Medulla oblongata (tissue), 1 donor: ENCODE results near the gene KLC1.

Experiments used
- DNase-seq: peaks from one replicate; pipeline ENCODE4 v3.0.0-alpha.2; 2015; ENCODE audit errors: extremely low spot score

Gene KLC1

GRCh38 chr14:103721334-103722120, 92.5 kb downstream of the KLC1 start:
- no peak for DNase-seq

- DNase-seq = no peak
Observed at GRCh38 chr14:103723748-103724081, 94.7 kb downstream of the KLC1 start.

- peak; percentile 51 for DNase-seq
Observed at GRCh38 chr14:103724116-103724515, 95.1 kb downstream of the KLC1 start.

- DNase-seq = no peak
Observed at GRCh38 chr14:103725001-103725682, 96.1 kb downstream of the KLC1 start.

- no peak for DNase-seq
Observed at GRCh38 chr14:103725739-103726395, 96.9 kb downstream of the KLC1 start.

GRCh38 chr14:103726474-103726873, 97.5 kb downstream of the KLC1 start:
- DNase-seq = no peak

GRCh38 chr14:103727313-103727980, 98.4 kb downstream of the KLC1 start:
- no peak for DNase-seq

- no peak for DNase-seq
Observed at GRCh38 chr14:103728141-103728540, 99.1 kb downstream of the KLC1 start.

- DNase-seq = peak; percentile 32
Observed at GRCh38 chr14:103728721-103729120, 99.7 kb downstream of the KLC1 start.

GRCh38 chr14:103729496-103730448, 100.8 kb downstream of the KLC1 start:
- no peak for DNase-seq

- no peak for DNase-seq
Observed at GRCh38 chr14:103730490-103731035, 101.6 kb downstream of the KLC1 start.

GRCh38 chr14:103731481-103731880, 102.5 kb downstream of the KLC1 start:
- DNase-seq = no peak

- no peak for DNase-seq
Observed at GRCh38 chr14:103731916-103732867, 103.2 kb downstream of the KLC1 start.

GRCh38 chr14:103732868-103733620, 104.0 kb downstream of the KLC1 start:
- no peak for DNase-seq

- DNase-seq = no peak
Observed at GRCh38 chr14:103733651-103734050, 104.6 kb downstream of the KLC1 start.

- DNase-seq = no peak
Observed at GRCh38 chr14:103734081-103734888, 105.3 kb downstream of the KLC1 start.

- no peak for DNase-seq
Observed at GRCh38 chr14:103735022-103735421, 106.0 kb downstream of the KLC1 start.

GRCh38 chr14:103735439-103735814, 106.4 kb downstream of the KLC1 start:
- DNase-seq = peak; percentile 53
